Embryonic facial prominence (tissue), 1 donor: ENCODE measurements around the gene CYB561A3.

Source experiments
- DNase-seq: peaks from one replicate; pipeline ENCODE4 v3.0.0-alpha.2; 2016; ENCODE audit errors: extremely low spot score

CYB561A3 gene

DNA sequence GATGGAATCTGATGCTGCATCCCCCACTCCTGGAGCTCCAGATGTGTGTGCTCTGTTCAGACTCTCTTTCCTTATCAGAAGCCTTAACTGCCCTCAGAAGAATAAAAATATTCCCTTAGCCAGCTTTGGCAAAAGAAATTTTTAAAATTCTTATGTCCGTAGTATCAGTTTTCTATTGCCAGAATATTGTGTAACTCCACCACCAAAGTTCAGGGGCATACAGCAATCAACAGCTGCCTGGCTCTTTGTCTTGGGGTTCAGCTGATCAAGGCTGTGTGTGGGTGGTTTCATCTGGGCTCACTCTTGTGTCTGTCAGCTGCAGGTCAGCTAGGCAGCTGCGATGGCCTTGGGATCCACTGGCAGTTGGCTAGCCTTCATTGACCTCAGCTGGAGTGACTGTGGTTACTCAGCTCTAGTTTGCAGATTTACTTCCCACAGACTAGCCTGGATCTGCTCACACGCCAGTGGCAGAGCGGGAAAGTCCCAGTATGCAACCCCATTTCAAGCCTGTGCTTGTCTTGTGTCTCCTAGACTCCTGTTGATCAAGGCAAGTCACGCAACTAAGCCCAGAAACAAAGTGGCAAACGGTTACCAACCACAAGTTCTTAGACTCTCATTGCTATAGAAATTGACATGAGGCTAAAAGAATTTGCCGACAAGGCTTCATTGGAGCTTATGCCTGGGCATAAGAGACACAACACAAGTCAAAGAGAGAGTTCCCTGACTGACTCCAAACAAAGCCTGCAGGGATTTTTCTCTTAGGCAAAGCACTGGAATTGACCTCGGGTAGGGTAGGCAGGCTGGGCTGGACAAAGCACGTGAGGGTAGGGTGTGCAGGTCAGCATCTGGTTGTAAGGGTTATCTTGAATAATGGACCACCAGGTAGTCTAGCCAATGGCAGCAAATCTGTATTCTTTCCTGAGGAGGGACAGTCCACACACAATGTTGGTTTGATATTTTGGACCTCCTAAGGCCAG is 8.0 kb upstream of the CYB561A3 start:
- DNase-seq = no peak

- DNase-seq = no peak
Observed at GRCh38 chr11:61368646-61369045, 7.0 kb upstream of the CYB561A3 start.

- DNase-seq = no peak
Observed at GRCh38 chr11:61367406-61367805, 5.7 kb upstream of the CYB561A3 start.

- DNase-seq = no peak
Observed at GRCh38 chr11:61364012-61364675, 2.5 kb upstream of the CYB561A3 start.

GRCh38 chr11:61362542-61362875 is 827 bp upstream of the CYB561A3 start:
- peak; percentile 28 for DNase-seq

DNA sequence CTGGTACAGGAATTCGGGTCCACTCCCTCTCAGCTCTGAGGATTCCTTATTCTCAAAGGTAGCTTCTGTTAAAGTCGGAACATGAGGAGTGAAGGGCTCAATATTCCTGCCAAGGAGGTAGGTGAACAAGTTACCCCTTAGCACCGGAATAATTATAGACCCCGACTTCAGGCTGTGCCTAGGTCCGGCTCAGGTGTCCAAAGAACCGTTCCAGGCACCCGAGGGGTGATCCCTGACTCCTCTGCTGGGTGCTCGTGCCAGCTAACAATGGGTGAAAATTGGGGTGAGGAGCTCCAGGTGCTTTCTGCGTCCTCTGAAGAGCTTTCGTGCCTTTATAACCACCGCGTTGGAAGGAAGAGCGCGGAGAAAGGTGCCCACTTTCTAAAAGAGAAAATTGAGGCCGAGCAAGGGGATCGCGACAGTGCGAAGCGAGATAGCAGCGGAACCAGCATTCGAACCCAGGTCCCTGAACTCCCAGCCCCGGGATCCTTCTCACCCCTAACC is 393 bp downstream of the CYB561A3 start:
- DNase-seq = no peak

- DNase-seq = no peak
Observed at GRCh38 chr11:61359516-61359915, 2.2 kb downstream of the CYB561A3 start.

DNA sequence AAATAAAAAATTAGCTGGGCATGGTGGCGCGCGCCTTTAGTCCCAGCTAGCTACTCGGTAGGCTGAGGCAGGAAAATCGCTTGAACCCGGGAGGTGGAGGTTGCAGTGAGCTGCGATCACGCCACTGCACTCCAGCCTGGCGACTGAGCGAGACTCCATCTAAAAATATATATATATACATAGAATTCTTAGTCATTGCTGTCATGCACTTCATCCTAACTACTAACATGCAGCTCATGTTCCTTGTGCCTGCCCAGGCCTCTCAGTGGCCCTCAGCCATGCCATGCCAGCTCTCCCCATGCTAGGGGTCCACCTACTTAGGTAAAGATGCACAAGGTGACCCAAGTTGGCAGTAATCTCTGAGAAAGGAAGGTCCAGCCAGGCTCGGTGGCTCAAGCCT is 3.1 kb downstream of the CYB561A3 start:
- DNase-seq = no peak

- no peak for DNase-seq
Observed at GRCh38 chr11:61357894-61358239, 3.8 kb downstream of the CYB561A3 start.

DNA sequence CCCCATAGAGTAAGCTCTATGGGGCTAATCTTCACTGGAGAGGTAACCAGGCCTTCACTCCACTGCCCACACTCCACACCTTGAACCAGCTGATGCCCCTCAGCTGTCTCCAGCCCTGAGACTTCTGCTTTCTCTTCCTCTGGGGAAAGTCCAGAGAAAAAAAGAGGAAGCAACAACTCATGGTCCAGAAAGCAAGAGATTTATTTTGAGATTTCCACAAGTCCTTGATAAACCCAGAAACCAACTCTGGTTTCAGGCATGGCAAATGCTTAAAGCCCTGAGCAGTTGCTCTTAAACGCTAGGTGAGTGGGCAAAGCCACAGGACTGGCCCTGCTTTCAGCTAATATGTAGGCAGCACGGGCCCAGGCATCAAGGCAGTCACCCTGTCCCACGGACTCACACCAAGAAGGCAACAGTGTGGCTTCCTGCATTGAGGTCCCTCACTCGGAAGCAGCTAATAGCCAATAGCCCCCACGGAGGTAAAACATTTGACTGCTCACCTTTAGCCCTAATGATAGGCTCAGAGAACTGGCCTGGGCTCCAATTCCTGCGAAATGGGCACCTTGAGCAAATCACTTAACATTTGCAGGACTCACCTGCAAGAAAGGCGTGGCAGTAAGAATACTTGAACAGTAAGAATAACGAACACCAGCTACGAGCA is 4.3 kb downstream of the CYB561A3 start:
- DNase-seq = no peak

- no peak for DNase-seq
Observed at GRCh38 chr11:61356706-61357105, 5.0 kb downstream of the CYB561A3 start.

GRCh38 chr11:61354208-61354607 is 7.5 kb downstream of the CYB561A3 start:
- no peak for DNase-seq

- DNase-seq = no peak
Observed at GRCh38 chr11:61353131-61354067, 8.3 kb downstream of the CYB561A3 start.

DNA sequence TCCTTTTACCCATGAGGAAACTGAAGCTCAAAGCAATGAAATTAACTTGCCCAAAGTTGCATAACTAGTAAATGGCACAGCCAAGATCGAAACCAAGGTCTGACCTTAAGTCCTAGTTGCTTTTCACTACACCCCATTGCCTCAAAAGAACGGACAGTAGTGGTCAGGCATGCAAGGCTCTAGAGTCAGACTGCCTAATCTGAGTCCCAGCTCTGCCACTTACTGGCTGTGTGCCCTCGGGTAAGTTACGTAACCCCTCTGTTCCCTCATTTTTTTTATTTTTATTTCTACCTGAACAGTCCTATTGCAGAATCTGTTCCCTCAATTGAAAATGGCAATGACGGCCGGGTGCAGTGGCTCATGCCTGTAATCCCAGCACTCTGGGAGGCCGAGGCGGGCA is 9.6 kb downstream of the CYB561A3 start:
- no peak for DNase-seq

DNA sequence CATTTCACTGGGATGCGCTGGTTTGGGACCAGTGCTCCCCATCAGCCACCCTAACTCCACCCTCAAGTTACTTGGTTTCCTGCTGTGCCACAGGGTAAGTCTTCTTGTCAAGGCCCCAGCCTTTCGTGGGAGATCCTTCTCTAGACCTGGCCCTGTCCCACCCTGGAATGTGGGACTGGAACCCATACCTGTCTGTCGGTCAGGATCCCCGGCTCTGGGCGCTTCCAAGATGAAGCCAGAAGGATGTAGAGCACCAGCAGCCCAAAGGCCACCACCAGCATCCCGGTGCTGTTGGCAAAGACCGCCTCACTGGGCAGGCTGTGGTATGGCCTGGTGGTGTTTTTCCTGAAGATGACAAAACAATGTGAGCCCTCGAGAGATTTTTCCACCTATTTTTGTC is 10.9 kb downstream of the CYB561A3 start:
- no peak for DNase-seq

- DNase-seq = no peak
Observed at GRCh38 chr11:61350336-61350735, 11.3 kb downstream of the CYB561A3 start.

DNA sequence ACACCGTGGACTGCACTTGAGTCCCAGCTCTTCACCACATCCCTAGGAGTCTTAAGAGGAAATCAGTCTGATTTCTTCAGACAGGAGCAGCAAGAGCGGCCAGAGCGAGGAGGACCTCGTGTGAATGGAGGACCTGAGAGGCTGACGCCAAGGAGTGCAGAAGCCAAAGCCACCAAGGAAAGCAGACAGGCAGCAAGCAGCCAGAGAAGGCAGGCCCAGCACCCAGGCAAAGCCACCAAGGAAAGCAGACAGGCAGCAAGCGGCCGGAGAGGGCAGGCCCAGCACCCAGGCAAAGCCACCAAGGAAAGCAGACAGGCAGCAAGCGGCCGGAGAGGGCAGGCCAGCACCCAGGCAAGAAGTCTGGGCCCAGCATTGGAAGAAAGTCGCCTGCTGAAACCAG is 11.8 kb downstream of the CYB561A3 start:
- no peak for DNase-seq

GRCh38 chr11:61349189-61349751 is 12.4 kb downstream of the CYB561A3 start:
- no peak for DNase-seq

- DNase-seq = no peak
Observed at GRCh38 chr11:61347916-61348461, 13.7 kb downstream of the CYB561A3 start.

DNA sequence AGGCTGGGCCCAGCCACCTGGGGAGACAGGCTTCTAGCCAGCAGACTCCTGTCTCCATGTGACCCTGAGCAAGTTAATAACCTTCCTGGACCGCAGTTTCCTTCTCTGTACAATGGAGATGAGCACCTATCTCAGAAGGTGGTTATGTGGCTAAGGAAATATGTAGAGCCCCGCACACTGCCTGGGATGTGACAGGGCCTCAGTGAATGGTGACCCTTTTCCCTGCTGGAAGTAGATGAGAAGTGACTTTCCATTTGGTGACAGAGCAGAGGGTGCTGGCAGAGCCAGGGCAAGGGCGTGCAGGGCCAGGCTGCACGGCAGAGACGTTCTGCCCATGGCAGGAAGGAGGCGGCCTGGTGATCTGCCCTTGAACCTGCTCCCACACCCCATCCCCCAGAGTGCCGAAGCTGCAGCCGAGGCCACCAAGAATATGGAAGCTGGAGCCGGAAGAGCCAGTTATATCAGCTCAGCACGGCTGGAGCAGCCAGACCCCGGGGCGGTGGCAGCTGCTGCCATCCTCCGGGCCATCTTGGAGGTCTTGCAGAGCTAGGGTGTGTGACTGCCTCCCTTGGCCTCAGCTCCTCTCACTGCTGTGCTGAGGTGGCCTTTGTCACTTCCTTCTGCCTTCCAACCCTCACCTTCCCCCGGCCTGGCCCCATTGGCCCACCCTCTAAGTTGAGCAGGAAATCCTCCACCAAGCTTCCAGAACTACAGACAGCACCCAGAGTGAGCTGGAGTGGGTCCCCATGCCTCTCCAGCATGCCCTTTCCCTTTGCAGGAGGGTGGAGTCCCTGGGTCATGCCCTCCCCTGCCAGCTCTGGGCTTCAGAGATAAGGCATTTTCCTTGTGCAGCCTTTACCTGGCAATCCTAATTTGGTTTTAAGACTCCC is 15.5 kb downstream of the CYB561A3 start:
- DNase-seq = no peak
